Measurements from ENCODE around the gene DNM3. TPM values are rescaled to one million over a fixed set of nuclear protein-coding genes. Genes with fewer than 3 reads are reported as not detected.

The DNM3 gene
- total and polyA plus RNA-seq, 2 donors (not counting 3 experiments of a cell fraction or from before 2014, with no cell fraction given) = 1.4 to 2.5 TPM

GRCh38 chr1:171811672-171812071 is 29.6 kb upstream of the DNM3 start:
- Histone ChIP-seq H3K4me3 (replicated peaks in 1 of 3; ENCODE audit: insufficient read depth in 1 of 3, low read depth in 1 of 3, low read length in 3 of 3) (no peak overlapping the region), H3K4me1 (ENCODE audit: control insufficient read depth, extremely low read depth, insufficient read depth, low read length) (no peaks in the 10 kb centered on the region), H3K9me3 (replicated peaks; ENCODE audit: control insufficient read depth, insufficient read depth, low read length) (no peaks in the 10 kb centered on the region), H3K27me3 (ENCODE audit: control insufficient read depth in 2 of 2, insufficient read depth in 2 of 2, low read length in 2 of 2) (no peaks in the 10 kb centered on the region), H3K4me2 (ENCODE audit: insufficient read depth, low read length) (no peak overlapping the region), H3K36me3 (ENCODE audit: control insufficient read depth in 2 of 2, extremely low read depth in 1 of 2, insufficient read depth in 2 of 2, low read length in 2 of 2) (no peaks in the 10 kb centered on the region), H3K27ac (ENCODE audit: insufficient read depth, low read depth, low read length) (no peak overlapping the region), H2AFZ (ENCODE audit: low read depth, low read length) (no peak overlapping the region), H3K9ac (replicated peaks; ENCODE audit: extremely low read depth, insufficient read depth, low read length) (no peak overlapping the region), H3K79me2 (ENCODE audit: control insufficient read depth, insufficient read depth, low read length) (no peaks in the 10 kb centered on the region), H4K20me1 (replicated peaks; ENCODE audit: control insufficient read depth, extremely low read depth, insufficient read depth, low read length) (no peaks in the 10 kb centered on the region), H3K9me1 (replicated peaks; ENCODE audit: control insufficient read depth, extremely low read depth, insufficient read depth, low read length) (no peaks in the 10 kb centered on the region)
- no TSS peak for BruUV-seq (replicated peaks)
- ChIA-PET POLR2A (no interaction called here), CTCF (interaction anchor here (1.1 to 4.1 kb wide), 5 partner anchors 9 to 175 kb away, joined by 3 to 21 read pairs (median 6); no protein-coding TSS in a partner anchor)
- no peak for TF ChIP-seq GATA2 (IDR thresholded peaks at IDR 0.05; ENCODE audit: insufficient read depth, insufficient read length, low read depth, low read length)
- TF ChIP-seq POLR2A (IDR thresholded peaks at IDR 0.05; ENCODE audit: low read depth, low read length) = no peak
- TF ChIP-seq EZH2 (IDR thresholded peaks at IDR 0.05; ENCODE audit: borderline replicate concordance, low read depth, low read length, severe bottlenecking) = no peak
- TF ChIP-seq MYC (IDR thresholded peaks at IDR 0.05; ENCODE audit: low read depth, low read length) = no peak
- no peak for TF ChIP-seq POLR2AphosphoS5 (IDR thresholded peaks at IDR 0.05; ENCODE audit: insufficient read depth, low read depth, low read length)
- TF ChIP-seq MAX (IDR thresholded peaks at IDR 0.05; ENCODE audit: insufficient read depth, insufficient read length) = no peak
- TF ChIP-seq JUN (IDR thresholded peaks at IDR 0.05; ENCODE audit: borderline replicate concordance, insufficient read depth, insufficient read length, low read depth) = no peak
- TF ChIP-seq FOS (IDR thresholded peaks at IDR 0.05; ENCODE audit: borderline replicate concordance, insufficient read depth, low read length) = no peak
- TF ChIP-seq CTCF (IDR thresholded peaks at IDR 0.05; ENCODE audit: extremely low read depth in 1 of 2, insufficient read depth in 1 of 2, low read depth in 1 of 2, low read length in 2 of 2) = no peak
- intact Hi-C loops (cut with micrococcal nuclease) (no loop called here), dilution Hi-C loops (cut with MboI; ENCODE audit: extremely low pct_ligation_motif_present, low sequenced_read_pairs) (no loop called here)
- FAIRE-seq = no peak
- no peak for DNase-seq (ENCODE audit: low read depth, low spot score)
